Measurements from ENCODE around the gene CHRDL2.
A peak's percentile ranks its signal among the peaks of the same experiment; 100 is the strongest.

The CHRDL2 gene

GRCh38 chr11:74710281-74710938 lies 20.8 kb downstream of the CHRDL2 start:
- DNase-seq, result no peak

DNA sequence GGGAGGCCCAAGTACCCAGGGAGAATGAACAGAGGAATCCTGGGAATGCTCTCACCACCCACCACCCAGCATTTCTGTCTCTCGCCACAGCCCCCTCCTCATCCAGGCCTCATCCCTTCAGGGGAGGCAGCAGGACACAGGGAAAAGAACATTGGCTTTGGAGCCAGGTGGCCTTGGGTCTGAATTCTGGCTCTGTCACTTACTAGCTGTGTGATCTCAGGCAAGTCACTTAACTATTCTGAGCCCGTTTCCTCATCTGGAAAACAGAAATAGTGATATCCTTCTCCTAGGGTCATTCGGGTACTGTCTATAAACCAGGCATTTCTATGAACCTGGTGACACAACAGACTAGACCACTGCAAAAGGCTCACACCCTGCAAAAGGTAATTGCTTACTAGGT lies 22.1 kb downstream of the CHRDL2 start:
- no peak for DNase-seq

DNA sequence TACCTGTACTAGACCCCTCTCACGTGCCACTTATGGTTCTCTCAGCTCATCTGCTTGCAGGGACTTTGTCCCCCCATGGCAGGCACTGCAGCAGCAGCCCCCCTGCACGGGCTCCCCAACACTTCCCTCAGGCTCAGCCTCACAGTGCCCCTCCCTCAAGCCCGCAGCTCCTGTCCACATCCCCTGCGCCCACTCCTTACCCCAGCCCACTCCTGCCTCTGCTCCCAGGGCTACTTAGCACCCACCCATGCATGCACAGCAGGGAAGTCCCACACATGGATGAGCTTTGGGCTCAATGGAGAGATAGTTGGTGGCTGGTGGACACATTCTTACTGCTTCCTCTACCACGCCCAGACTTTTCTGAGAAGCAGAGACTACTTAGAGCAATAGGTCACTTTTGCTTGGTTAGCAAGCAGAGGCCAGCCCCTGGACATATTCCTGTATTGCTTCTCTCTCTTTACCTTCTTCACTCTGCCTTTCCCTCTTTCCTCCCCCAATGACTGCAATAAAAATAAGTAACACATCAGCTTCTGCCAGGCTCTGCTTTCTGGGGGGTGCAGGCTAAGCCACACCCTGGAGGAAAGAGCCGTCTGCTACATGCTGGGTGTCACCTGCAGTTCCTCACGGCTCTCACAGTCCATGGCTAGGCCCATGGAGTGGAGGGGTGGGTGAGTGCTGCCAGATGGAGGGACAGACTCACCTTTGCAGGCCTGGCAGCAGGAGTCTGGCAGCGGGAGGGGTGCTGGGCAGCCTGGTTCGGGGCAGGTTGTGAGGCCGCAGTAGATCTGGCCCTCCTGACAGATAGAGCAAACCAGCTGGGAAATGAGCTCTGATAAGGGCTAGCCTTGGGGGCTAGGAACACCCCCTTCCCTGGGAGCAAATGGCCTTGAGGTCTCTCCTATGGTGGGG lies 23.4 kb downstream of the CHRDL2 start:
- no peak for DNase-seq

DNA sequence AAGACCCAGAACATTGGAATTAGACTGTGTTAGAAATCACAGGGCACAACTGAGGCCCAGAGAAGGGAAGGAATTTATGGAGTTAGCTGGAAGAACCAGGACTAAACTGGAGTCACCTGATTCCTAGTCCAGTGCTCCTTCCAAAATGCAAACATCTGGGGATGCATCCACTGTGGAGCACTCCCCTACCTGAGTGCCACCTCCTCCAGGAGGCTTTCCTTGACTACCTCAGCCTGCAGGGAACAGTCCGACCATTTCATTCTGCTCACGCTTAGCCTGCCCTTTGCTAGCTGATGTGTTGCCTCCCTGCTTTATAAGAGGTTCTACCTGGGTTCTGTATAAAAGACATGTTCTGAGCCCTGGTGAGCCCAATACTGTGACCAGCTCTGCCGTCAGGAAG lies 24.0 kb downstream of the CHRDL2 start:
- DNase-seq, result no peak

- no peak for DNase-seq
Measured at GRCh38 chr11:74703211-74703610, 28.0 kb downstream of the CHRDL2 start.

DNA sequence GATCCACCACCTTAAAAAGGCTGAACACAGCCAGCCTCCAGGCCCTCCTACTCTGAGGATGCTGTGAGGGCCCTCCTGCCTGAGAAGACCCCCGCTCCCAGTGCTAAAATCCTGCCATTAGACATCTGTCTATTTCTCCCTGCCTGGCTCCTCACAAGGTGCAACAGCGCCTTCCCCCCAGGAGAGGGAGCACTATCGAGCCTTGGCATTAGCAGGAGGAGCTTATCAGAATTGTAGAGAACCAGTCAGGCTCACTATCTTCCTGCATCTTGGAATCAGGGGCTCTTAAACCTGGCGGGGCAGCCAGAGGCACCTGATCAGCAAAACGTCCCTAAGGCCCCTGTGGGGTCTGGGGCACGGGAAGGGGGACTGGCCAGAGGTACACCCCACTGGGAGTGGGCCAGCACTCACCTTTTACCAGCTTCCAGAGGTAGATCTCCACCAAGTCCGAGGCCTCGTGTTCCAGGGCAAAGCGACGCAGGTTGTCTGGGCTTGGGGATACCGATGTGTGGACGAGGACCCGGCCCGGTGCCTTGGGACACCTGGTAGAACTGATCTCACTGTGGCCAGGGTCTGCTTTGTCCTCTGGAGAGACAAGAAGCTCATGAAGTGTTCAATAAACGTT lies 28.7 kb downstream of the CHRDL2 start:
- peak; percentile 34 for DNase-seq

- no peak for DNase-seq
Measured at GRCh38 chr11:74701351-74701750, 29.9 kb downstream of the CHRDL2 start.

- DNase-seq, result no peak
Measured at GRCh38 chr11:74699615-74700396, 31.4 kb downstream of the CHRDL2 start.

DNA sequence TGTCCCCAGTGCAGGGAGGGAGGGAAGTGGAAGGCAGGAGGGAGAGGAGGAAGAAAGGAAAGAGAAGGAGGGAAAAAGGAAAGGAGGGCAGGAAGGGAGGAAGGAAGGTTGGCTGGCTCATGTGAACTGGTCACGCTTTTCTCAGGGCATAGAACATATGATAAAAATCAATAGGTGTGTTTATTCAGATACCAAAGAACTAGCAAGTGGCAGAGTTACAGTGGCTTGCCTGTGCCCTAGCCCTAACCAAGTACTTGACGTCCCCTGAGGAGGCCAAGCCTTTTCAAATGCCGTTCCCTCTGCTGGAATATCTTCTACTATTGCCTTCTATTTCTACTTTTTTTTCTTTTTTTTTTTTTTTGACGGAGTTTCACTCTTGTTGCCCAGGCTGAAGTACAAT lies 33.5 kb downstream of the CHRDL2 start:
- DNase-seq, result no peak

- DNase-seq, result no peak
Measured at GRCh38 chr11:74696939-74697675, 34.1 kb downstream of the CHRDL2 start.

GRCh38 chr11:74696500-74696899 lies 34.7 kb downstream of the CHRDL2 start:
- DNase-seq, result no peak

- no peak for DNase-seq
Measured at GRCh38 chr11:74695705-74696280, 35.4 kb downstream of the CHRDL2 start.

DNA sequence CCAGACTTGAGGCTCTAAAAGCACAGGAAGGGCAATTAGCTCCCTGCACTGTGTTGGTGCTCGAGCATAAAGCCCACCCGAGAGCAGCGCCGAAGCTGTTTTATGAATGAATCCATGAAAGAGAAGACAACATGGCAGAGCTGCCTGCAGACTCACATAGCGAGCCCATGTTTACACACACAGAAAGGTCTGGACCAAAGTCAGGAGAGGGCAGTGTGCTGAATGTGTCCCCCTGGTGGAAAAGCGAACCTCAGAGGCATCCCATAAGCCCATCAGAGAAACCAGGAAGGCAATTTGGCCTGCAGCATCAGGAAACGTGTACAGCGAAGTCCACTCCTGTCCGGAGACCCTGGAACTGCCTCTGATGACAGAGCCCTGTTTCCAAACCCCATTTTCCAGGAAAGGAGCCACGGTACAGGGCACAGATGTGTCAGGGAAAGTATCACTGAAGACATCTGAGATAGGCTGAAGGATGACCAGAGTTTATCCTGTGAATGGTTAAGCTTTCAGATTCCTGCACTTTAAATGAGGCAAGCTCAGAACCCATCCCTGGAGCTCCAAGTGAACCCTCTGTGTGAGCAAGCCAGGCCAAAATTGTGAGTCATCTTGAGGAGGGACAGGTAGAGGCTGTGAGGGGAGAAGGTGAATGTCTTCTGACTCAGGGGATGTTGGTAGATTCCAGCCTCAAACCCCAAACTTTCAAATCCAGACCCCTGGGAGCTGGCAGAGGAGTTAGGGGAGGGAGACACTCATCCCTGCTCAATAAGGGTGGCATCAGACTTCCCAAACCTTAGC lies 36.9 kb downstream of the CHRDL2 start:
- no peak for DNase-seq

- no peak for DNase-seq
Measured at GRCh38 chr11:74693531-74693930, 37.7 kb downstream of the CHRDL2 start.

DNA sequence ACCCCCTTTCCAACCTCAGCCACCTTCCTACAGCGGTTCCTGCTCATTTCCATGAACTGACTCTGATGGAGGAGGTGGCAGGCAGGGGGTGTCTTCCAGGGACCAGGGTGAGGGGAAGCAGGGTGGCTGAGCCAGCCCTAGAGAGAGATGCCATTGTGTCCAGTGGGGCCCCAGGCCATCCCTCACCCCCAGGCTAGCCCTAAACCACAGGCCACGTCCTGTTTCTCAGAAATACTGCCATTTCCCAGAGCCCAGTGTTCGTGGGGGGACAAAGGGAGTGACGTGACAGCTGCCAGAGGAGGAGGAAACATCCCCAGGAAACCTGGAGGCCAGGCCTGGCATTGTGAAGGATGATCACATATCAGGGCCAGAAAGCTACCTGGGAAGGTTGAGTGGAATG lies 39.5 kb downstream of the CHRDL2 start:
- no peak for DNase-seq

DNA sequence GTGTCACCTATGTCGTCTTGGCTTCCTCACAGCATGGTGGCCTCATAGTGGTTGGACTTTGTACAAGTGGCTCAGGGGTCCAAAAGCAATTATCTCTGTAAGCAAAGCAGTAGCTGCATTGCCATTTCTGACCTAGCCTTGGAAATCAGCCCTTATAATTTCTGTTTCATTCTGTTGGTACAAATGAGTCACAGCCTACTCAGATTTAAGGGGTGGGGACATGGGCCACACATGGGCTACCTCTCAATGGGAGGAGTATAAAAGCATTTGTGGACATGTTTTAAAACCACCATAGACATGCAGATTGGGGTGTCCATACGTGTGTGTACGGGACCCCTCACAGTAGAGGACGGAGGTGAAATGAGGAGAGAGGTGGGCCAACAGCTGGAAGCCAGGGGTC lies 41.6 kb downstream of the CHRDL2 start:
- DNase-seq, result no peak

DNA sequence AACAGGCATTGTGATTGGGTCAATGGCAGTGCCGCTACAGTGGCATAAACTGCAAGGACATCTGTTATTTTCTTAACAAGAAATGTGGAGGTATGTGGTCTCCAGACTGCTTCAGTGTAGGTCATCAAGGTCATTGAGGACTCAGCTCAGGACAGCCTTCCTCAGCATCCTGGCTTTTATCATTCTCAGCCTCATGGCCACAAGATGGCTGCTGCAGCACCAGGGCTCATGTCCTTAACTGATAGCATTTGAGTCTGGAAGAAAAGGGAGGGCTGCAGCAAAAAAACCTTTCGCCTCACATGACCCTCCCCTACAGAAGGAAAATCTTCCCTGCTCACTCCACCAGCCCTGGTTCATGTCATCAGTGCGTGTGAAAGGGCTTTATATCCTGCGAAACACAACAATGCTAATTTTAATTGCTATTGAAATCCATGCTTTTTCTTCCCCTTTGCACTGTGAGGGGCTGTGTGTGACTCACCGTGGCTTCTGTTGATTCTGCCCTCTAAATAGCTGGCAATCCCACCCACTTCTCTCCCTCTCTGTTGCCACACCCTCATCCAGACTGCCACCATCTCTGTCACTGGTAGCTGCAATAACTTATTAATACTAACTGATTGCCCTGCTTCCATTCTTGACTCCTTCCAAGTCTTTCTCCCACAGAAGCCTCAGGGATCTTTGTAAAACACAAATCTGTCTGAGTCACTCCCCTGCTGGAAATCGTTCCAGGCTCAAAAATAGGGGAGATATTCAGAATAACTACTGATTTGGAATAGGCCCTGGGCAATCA lies 43.8 kb downstream of the CHRDL2 start:
- no peak for DNase-seq

GRCh38 chr11:74686792-74687191 lies 44.4 kb downstream of the CHRDL2 start:
- no peak for DNase-seq

DNA sequence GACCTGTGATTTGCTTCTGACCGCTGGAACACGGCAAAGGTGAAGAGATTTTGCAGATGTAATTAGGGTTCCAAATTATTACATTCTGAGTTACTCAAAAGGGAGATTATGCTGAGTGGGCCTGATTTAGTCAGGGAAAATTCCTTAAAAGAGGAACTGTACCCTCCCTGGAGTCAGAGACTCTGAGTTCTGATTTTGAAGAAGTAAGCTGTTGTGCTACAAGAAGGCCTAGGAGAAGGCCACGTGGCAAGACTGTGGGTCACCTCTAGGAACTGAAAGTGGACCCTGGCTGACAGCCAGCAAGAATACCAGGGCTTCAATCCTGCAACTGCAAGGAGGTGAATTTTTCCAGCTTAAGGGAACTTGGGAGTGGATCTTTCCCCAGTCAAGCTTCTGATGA lies 45.3 kb downstream of the CHRDL2 start:
- no peak for DNase-seq

DNA sequence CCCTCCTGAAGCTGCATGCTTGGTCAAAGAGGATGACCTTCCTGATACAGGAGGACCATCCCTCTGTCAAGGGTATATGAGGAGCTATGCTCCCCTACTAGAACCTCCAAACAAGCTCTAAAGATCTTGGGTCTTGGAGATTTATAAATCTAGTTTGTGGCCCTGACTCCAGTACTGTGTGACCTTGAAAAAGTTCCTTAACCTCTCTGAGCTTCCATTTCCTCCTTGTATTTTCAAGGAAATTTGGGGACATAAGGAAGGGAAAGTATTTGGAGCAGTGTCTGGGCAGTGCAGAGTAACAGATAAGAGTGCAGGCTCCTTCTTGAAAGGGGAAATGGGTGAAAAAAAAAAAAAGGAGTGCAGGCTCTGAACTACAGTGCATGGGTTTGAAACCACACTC lies 45.9 kb downstream of the CHRDL2 start:
- DNase-seq, result no peak

All from stimulated activated naive CD4-positive, alpha-beta T cell treated with Interleukin-2 at 50 U/mL for 16 hours (primary cell).